ENCODE data around the gene ZNF438. TPM values are rescaled to one million over a fixed set of nuclear protein-coding genes. Genes with fewer than 3 reads are reported as not detected.
A peak's percentile ranks its signal among the peaks of the same experiment; 100 is the strongest.

ZNF438 gene
- total and polyA plus RNA-seq, 7 donors: 12.3 to 27.9 (median 20.7) TPM

DNA sequence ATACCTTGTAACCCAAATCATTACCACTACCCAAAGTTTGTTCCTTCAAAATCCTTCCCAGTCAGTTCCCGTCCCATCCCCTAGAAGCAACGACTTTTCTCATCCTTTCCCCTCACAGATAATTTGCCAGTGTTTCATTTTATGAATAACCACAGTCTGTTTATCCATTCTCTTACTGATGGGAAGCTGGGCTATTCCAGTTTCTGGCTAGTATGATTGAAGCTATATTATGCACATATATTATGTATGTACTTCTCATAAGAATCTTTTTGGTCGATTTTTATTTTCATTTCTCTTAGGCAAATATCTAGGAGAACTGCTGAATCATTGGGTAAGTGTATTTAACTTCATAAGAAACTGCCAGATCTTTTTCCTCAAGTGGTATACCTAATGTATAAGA lies 114.6 kb downstream of the ZNF438 start:
- H3K4me1 ChIP-seq: peaks cover 45% of the 10 kb centered on the region
- no peak for ATAC-seq
- WGBS, 3 donors: 89 to 92% (median 89%) methylated on average over 3 of the region's 3 CpGs
- no peaks in the 10 kb centered on the region for H3K27me3 ChIP-seq (ENCODE audit: insufficient read depth in 3 of 3, low read length in 2 of 3)
- no peak overlapping the region for H3K27ac ChIP-seq
- H3K4me3 ChIP-seq: no peak overlapping the region
- TF ChIP-seq, protein P1, sequence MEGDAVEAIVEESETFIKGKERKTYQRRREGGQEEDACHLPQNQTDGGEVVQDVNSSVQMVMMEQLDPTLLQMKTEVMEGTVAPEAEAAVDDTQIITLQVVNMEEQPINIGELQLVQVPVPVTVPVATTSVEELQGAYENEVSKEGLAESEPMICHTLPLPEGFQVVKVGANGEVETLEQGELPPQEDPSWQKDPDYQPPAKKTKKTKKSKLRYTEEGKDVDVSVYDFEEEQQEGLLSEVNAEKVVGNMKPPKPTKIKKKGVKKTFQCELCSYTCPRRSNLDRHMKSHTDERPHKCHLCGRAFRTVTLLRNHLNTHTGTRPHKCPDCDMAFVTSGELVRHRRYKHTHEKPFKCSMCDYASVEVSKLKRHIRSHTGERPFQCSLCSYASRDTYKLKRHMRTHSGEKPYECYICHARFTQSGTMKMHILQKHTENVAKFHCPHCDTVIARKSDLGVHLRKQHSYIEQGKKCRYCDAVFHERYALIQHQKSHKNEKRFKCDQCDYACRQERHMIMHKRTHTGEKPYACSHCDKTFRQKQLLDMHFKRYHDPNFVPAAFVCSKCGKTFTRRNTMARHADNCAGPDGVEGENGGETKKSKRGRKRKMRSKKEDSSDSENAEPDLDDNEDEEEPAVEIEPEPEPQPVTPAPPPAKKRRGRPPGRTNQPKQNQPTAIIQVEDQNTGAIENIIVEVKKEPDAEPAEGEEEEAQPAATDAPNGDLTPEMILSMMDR (IDR thresholded peaks at IDR 0.05): no peak
- intact Hi-C loops (cut with DNase I): no loop called here
- H3K9me3 ChIP-seq: no peaks in the 10 kb centered on the region
- H3K36me3 ChIP-seq (ENCODE audit: insufficient read depth in 1 of 2, low read depth in 1 of 2): no peaks in the 10 kb centered on the region
- no peak for DNase-seq

DNA sequence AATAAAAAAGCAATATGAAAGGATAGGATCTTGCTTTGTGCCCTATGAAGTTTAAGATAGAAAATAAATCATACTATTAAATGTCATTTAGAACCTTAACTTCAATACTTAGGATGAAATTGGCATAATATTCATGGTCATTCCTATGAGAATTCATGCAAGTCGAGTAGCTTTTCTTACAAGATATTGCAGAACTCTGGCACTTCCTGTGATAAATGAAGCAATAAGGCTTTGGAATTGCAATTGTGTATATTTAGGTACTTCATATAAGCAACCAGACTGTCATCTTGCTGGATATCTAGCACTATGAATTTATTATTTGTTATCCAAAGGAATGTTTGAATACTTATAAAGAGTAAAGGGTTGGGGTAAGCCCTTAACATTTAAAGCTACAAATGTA lies 116.5 kb downstream of the ZNF438 start:
- no peak overlapping the region for H3K27ac ChIP-seq
- intact Hi-C loops (cut with DNase I): no loop called here
- DNase-seq (no peak), ATAC-seq (no peak)
- H3K4me1 ChIP-seq: peaks cover 35% of the 10 kb centered on the region
- no peak overlapping the region for H3K4me3 ChIP-seq
- no peaks in the 10 kb centered on the region for H3K27me3 ChIP-seq (ENCODE audit: insufficient read depth in 3 of 3, low read length in 2 of 3)
- 32 to 56% (median 49%) methylated on average over 1 of the region's 1 CpG for WGBS, 3 donors
- TF ChIP-seq, protein P1 (IDR thresholded peaks at IDR 0.05): no peak
- no peaks in the 10 kb centered on the region for H3K9me3 ChIP-seq
- H3K36me3 ChIP-seq (ENCODE audit: insufficient read depth in 1 of 2, low read depth in 1 of 2): no peaks in the 10 kb centered on the region

DNA sequence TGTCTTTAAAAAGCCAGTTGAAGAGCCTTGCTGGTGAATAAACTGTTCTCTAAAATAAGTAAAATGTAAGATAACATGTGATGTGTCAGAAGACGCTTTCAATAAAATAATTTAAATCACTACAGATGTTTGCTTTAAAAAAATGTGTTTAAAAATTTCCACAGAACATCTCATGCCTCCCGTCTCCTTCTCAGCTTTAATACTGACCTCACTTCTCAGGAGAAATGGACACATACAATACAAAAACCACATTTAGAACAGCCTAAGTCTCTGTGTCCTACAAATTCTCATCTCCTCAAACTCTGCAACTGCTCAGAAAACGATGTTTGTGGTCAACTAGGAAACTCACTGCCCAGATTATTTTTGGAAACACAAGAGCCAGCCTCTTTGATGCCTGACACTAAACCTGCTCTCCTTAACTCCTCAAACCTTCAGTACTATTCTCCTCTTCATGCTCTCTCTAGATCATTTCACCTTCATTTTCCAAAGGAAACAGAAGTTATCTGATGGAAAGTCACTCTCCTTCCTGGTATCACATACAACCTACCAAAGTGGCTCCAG lies 120.3 kb downstream of the ZNF438 start:
- Histone ChIP-seq H3K27me3 (ENCODE audit: insufficient read depth in 3 of 3, low read length in 2 of 3) (no peaks in the 10 kb centered on the region), H3K36me3 (ENCODE audit: insufficient read depth in 1 of 2, low read depth in 1 of 2) (peaks cover 0 to 27% of the 10 kb centered on the region in 2 donors), H3K4me3 (no peak overlapping the region), H3K9me3 (no peaks in the 10 kb centered on the region), H3K27ac (no peak overlapping the region), H3K4me1 (peaks cover 19% of the 10 kb centered on the region)
- intact Hi-C loops (cut with DNase I): no loop called here
- ATAC-seq (no peak), DNase-seq (no peak)
- 62 to 74% (median 63%) methylated on average over 3 of the region's 3 CpGs for WGBS, 3 donors
- TF ChIP-seq, protein P1 (IDR thresholded peaks at IDR 0.05): no peak

DNA sequence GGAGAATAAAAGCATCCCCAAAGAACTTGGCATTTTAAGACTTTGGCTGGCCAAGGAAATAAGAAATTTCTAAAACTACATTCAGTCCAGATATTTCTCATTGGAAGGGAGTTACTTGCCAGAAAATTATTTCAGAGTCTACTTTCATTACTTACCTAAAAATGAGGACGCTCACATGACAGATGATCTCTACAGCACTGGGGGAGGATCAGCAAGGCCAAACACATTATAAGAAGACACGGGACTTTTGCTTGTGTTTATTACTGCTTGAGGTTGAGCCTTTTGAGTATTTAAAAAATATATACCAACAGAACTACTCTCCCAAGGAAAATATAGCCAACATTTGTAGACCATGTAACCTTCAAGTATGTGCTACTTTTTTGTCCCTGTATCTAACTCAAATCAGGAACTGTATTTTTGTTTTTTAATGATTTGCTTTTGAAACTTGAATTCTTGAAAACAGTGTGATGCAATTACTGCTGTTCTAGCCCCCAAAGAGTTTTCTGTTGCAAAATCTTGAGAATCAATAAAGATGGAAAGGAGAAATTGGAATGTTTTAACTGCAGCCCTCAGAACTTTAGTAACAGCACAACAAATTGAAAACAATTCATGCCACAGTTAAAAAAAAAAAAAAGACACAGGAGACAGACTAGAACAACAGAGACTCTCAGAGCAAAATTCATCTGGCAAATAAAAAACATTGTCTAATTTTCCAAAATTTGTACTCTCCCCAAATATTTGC lies 128.1 kb downstream of the ZNF438 start:
- intact Hi-C loops (cut with DNase I): no loop called here
- no peaks in the 10 kb centered on the region for H3K4me1 ChIP-seq
- no peak for DNase-seq
- TF ChIP-seq, protein P1 (IDR thresholded peaks at IDR 0.05): no peak
- peak in 1 of 4 donors; percentile 32 for ATAC-seq
- no peaks in the 10 kb centered on the region for H3K9me3 ChIP-seq
- H3K27me3 ChIP-seq (ENCODE audit: insufficient read depth in 3 of 3, low read length in 2 of 3): no peaks in the 10 kb centered on the region
- H3K27ac ChIP-seq: no peak overlapping the region
- WGBS, 3 donors: 61 to 86% (median 64%) methylated on average over 2 of the region's 2 CpGs
- H3K4me3 ChIP-seq: no peak overlapping the region
- H3K36me3 ChIP-seq (ENCODE audit: insufficient read depth in 1 of 2, low read depth in 1 of 2): peaks cover 0 to 59% of the 10 kb centered on the region in 2 donors
